SK-N-SH (cell line): ENCODE data around the gene RHOBTB3.

Experiments used
- POLR2AphosphoS5 ChIP-seq: IDR thresholded peaks from 2 replicates; pipeline ENCODE4 v1.6.1; 2012; ENCODE audit warnings: low read depth, low read length
- RFX5 ChIP-seq: IDR thresholded peaks from 2 replicates; pipeline ENCODE4 v1.6.1; 2012; ENCODE audit warnings: mild to moderate bottlenecking, improper control_type of control experiment, low read length
- TF ChIP-seq, protein P1 (sequence below): fragments of 200-600 bp; sonication (generic); IDR thresholded peaks from 2 replicates; pipeline ENCODE4 v1.6.1; 2017; ENCODE audit warnings: antibody characterized with exemption, mild to moderate bottlenecking, moderate library complexity
- TF ChIP-seq, protein P2 (sequence below): IDR thresholded peaks from 2 replicates; pipeline ENCODE4 v1.6.1; 2012; ENCODE audit warnings: mild to moderate bottlenecking, low read depth, low read length, moderate library complexity
- TF ChIP-seq, protein P3 (sequence below): IDR thresholded peaks from 2 replicates; pipeline ENCODE4 v1.4.0; 2012; ENCODE audit warnings: low read depth, borderline replicate concordance

DNA sequence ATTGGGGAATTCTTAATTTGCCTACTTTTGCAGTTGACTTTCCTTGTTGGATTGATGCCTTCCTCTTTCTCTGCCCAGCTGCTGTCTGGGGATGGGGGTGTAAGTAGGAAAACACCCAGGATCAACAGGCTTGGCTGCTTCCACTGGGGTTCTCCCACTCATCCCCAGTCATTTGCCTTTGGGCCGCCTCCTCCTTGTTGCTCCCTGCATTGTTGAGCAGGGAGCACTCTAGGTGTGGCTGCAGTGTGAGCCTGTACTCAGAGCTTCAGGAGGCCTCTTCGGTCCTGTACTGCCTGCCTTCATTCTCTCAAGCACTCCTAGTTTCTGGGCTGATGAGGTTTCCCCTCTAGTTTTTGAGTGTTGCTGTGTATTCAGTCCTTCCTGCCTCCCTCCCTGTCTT, 12.1 kb downstream of the RHOBTB3 start:
- TF ChIP-seq POLR2AphosphoS5: no peak
- TF ChIP-seq, protein P1, sequence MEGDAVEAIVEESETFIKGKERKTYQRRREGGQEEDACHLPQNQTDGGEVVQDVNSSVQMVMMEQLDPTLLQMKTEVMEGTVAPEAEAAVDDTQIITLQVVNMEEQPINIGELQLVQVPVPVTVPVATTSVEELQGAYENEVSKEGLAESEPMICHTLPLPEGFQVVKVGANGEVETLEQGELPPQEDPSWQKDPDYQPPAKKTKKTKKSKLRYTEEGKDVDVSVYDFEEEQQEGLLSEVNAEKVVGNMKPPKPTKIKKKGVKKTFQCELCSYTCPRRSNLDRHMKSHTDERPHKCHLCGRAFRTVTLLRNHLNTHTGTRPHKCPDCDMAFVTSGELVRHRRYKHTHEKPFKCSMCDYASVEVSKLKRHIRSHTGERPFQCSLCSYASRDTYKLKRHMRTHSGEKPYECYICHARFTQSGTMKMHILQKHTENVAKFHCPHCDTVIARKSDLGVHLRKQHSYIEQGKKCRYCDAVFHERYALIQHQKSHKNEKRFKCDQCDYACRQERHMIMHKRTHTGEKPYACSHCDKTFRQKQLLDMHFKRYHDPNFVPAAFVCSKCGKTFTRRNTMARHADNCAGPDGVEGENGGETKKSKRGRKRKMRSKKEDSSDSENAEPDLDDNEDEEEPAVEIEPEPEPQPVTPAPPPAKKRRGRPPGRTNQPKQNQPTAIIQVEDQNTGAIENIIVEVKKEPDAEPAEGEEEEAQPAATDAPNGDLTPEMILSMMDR: no peak
- TF ChIP-seq, protein P2, sequence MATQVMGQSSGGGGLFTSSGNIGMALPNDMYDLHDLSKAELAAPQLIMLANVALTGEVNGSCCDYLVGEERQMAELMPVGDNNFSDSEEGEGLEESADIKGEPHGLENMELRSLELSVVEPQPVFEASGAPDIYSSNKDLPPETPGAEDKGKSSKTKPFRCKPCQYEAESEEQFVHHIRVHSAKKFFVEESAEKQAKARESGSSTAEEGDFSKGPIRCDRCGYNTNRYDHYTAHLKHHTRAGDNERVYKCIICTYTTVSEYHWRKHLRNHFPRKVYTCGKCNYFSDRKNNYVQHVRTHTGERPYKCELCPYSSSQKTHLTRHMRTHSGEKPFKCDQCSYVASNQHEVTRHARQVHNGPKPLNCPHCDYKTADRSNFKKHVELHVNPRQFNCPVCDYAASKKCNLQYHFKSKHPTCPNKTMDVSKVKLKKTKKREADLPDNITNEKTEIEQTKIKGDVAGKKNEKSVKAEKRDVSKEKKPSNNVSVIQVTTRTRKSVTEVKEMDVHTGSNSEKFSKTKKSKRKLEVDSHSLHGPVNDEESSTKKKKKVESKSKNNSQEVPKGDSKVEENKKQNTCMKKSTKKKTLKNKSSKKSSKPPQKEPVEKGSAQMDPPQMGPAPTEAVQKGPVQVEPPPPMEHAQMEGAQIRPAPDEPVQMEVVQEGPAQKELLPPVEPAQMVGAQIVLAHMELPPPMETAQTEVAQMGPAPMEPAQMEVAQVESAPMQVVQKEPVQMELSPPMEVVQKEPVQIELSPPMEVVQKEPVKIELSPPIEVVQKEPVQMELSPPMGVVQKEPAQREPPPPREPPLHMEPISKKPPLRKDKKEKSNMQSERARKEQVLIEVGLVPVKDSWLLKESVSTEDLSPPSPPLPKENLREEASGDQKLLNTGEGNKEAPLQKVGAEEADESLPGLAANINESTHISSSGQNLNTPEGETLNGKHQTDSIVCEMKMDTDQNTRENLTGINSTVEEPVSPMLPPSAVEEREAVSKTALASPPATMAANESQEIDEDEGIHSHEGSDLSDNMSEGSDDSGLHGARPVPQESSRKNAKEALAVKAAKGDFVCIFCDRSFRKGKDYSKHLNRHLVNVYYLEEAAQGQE: no peak
- no peak for TF ChIP-seq RFX5
- TF ChIP-seq, protein P3, sequence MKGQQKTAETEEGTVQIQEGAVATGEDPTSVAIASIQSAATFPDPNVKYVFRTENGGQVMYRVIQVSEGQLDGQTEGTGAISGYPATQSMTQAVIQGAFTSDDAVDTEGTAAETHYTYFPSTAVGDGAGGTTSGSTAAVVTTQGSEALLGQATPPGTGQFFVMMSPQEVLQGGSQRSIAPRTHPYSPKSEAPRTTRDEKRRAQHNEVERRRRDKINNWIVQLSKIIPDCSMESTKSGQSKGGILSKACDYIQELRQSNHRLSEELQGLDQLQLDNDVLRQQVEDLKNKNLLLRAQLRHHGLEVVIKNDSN: no peak
